Vagina (tissue), 2 donors: ENCODE data around the gene ADGRL3. TPM values are rescaled to one million over a fixed set of nuclear protein-coding genes. Genes with fewer than 3 reads are reported as not detected.

Experiments
- DNase-seq, 2 donors: peaks; one replicate each; pipeline ENCODE4 v3.0.0-alpha.2; 2017; ENCODE audit errors: extremely low spot score in 2 of 2
- H3K27ac ChIP-seq: fragments of 200-600 bp; sonication (generic); one replicate; pipeline ENCODE4 v1.5.1; 2019
- H3K27me3 ChIP-seq: fragments of 200-600 bp; sonication (generic); one replicate; pipeline ENCODE4 v1.5.1; 2019
- H3K36me3 ChIP-seq, 2 donors: fragments of 200-600 bp; sonication (generic); one replicate each; pipeline ENCODE4 v1.5.1; 2017 to 2019
- H3K4me1 ChIP-seq: fragments of 200-600 bp; sonication (generic); one replicate; pipeline ENCODE4 v1.5.1; 2019
- H3K4me3 ChIP-seq, 2 donors: fragments of 200-600 bp; sonication (generic); 1 replicate in 1 of 2; 2 replicates in 1 of 2; pipeline ENCODE4 v1.5.1; 2016 to 2019
- H3K9me3 ChIP-seq: fragments of 200-600 bp; sonication (generic); one replicate; pipeline ENCODE4 v1.5.1; 2019
- CTCF ChIP-seq, 3 experiments: fragments of 450-650 bp in 2 of 3; fragments of 200-600 bp in 1 of 3; sonication (generic) in 1 of 3; IDR thresholded peaks; one replicate each; pipeline ENCODE4 v1.5.1; 2017 to 2019; ENCODE audit warnings: antibody characterized with exemption in 3 of 3, mild to moderate bottlenecking in 2 of 3, moderate library complexity in 2 of 3
- POLR2A ChIP-seq, 2 donors: fragments of 450-650 bp; IDR thresholded peaks; one replicate each; pipeline ENCODE4 v1.6.1; 2017; ENCODE audit warnings: antibody characterized with exemption in 2 of 2, mild to moderate bottlenecking in 2 of 2, moderate library complexity in 2 of 2
- POLR2AphosphoS5 ChIP-seq, 2 donors: sonication (generic); formaldehyde crosslinking; IDR thresholded peaks; one replicate each; pipeline ENCODE4 v1.9.0; 2017; ENCODE audit warnings: antibody characterized with exemption in 2 of 2, mild to moderate bottlenecking in 2 of 2, low read depth in 1 of 2; ENCODE audit not compliant: insufficient read depth in 1 of 2
- intact Hi-C: fragments of 100-400 bp; cut with DNase I; formaldehyde crosslinking; loops from one replicate; pipeline ENCODE4 v1.15.1; 2023
- total RNA-seq: library from RNA; depleted of rRNA; stranded (reverse); fragments of >200 nt; gene quantifications from one replicate; pipeline ENCODE4 v1.2.3, GENCODE V29; 2016

ADGRL3 gene
- total RNA-seq, result 16.9 TPM

- intact Hi-C loops, result no loop called here
- Histone ChIP-seq H3K9me3 (no peaks in the 10 kb centered on the region), H3K4me3 (peak within 1 kb of the TSS; percentile 52 to 63), H3K4me1 (peaks cover 25% of the 10 kb centered on the region), H3K27ac (peak within 1 kb of the TSS; percentile 28), H3K36me3 (no peaks in the 10 kb centered on the region), H3K27me3 (no peaks in the 10 kb centered on the region)
- no peak for DNase-seq
- no peak for TF ChIP-seq CTCF (IDR thresholded peaks at IDR 0.05)
- no peak for TF ChIP-seq POLR2AphosphoS5 (IDR thresholded peaks at IDR 0.05; ENCODE audit: insufficient read depth in 1 of 2, low read depth in 1 of 2)
- TF ChIP-seq POLR2A (IDR thresholded peaks at IDR 0.05), result no peak
Observed at GRCh38 chr4:61200187-61200915, at the start of gene ADGRL3. Gene ADGRL3, plus strand, starts transcription at chr4:61200326.

GRCh38 chr4:61152433-61152832 lies 47.7 kb upstream of the ADGRL3 start:
- no peaks in the 10 kb centered on the region for H3K36me3 ChIP-seq
- TF ChIP-seq POLR2AphosphoS5 (IDR thresholded peaks at IDR 0.05; ENCODE audit: insufficient read depth in 1 of 2, low read depth in 1 of 2) (no peak), POLR2A (IDR thresholded peaks at IDR 0.05) (no peak), CTCF (IDR thresholded peaks at IDR 0.05) (no peak)
- intact Hi-C loops, result no loop called here

DNA sequence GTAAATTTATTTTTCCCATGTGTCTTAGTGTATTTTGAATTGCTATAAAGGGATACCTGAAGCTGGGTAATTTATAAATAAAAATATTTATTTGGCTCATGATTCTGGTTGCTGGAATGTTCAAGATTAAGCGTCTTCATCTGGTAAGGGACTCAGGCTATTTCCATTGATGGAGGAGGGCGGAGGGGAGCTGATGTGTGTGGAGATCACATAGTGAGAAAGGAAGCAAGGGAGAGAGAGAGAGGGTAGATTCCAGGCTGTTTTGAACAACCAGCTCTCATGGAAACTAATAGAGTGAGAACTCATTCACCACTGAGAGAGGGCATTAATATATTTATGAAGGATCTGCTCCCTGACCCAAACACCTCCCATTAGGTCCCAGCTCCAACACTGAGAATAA lies 39.6 kb upstream of the ADGRL3 start:
- intact Hi-C loops, result no loop called here
- Histone ChIP-seq H3K4me3 (no peak overlapping the region), H3K27me3 (no peaks in the 10 kb centered on the region), H3K4me1 (no peaks in the 10 kb centered on the region), H3K9me3 (no peaks in the 10 kb centered on the region), H3K27ac (no peak overlapping the region), H3K36me3 (no peaks in the 10 kb centered on the region)
- TF ChIP-seq POLR2AphosphoS5 (IDR thresholded peaks at IDR 0.05; ENCODE audit: insufficient read depth in 1 of 2, low read depth in 1 of 2), result no peak
- no peak for TF ChIP-seq CTCF (IDR thresholded peaks at IDR 0.05)
- no peak for TF ChIP-seq POLR2A (IDR thresholded peaks at IDR 0.05)
- no peak for DNase-seq

More at GRCh38 chr4:61152433-61152832, 47.7 kb upstream of the ADGRL3 start:
- Histone ChIP-seq H3K9me3 (no peaks in the 10 kb centered on the region), H3K27me3 (no peaks in the 10 kb centered on the region), H3K4me1 (no peaks in the 10 kb centered on the region), H3K4me3 (no peak overlapping the region), H3K27ac (no peak overlapping the region)
- DNase-seq, result no peak

- Histone ChIP-seq H3K27ac (no peak overlapping the region), H3K4me3 (no peak overlapping the region), H3K9me3 (no peaks in the 10 kb centered on the region), H3K36me3 (no peaks in the 10 kb centered on the region), H3K27me3 (no peaks in the 10 kb centered on the region), H3K4me1 (no peaks in the 10 kb centered on the region)
- intact Hi-C loops, result no loop called here
- no peak for DNase-seq
- TF ChIP-seq POLR2AphosphoS5 (IDR thresholded peaks at IDR 0.05; ENCODE audit: insufficient read depth in 1 of 2, low read depth in 1 of 2) (no peak), POLR2A (IDR thresholded peaks at IDR 0.05) (no peak), CTCF (IDR thresholded peaks at IDR 0.05) (no peak)
Observed at GRCh38 chr4:61162116-61162515, 38.0 kb upstream of the ADGRL3 start.

DNA sequence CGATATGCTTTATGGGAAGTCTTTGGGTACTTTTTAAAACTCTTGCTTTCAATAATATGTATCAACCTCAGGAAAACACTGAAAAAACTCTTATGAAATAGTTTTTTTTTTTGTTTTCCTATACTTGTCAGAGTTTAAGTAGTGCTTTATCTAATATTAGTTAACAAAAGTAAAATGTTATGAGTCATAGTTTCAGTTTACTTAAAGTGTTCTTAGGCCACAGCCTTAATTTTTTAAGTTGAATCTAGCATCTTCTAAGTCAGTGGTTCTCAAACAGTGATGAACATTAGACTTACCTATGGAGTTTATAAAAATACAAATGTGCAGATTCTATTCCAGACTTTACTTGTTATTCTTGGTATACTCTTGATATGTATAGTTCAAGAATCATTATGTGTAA lies 26.3 kb upstream of the ADGRL3 start:
- Histone ChIP-seq H3K27ac (no peak overlapping the region), H3K9me3 (no peaks in the 10 kb centered on the region), H3K36me3 (no peaks in the 10 kb centered on the region), H3K27me3 (no peaks in the 10 kb centered on the region), H3K4me1 (no peaks in the 10 kb centered on the region), H3K4me3 (no peak overlapping the region)
- intact Hi-C loops, result no loop called here
- TF ChIP-seq CTCF (IDR thresholded peaks at IDR 0.05), result no peak
- TF ChIP-seq POLR2AphosphoS5 (IDR thresholded peaks at IDR 0.05; ENCODE audit: insufficient read depth in 1 of 2, low read depth in 1 of 2), result no peak
- no peak for TF ChIP-seq POLR2A (IDR thresholded peaks at IDR 0.05)
- no peak for DNase-seq
